Motor neuron (in vitro differentiated cells): Measurements from ENCODE around the gene PACSIN1. TPM values are rescaled to one million over a fixed set of nuclear protein-coding genes. Genes with fewer than 3 reads are reported as not detected.

Experiments used
- ATAC-seq, 8 experiments: fragments of 200-7000 bp; cut with Tn5 transposase; replicated peaks in 6 of 8; 2 replicates each; pipeline ENCODE4 v1.8.0; 2021; ENCODE audit warnings: mild to moderate bottlenecking in 8 of 8, moderate library complexity in 8 of 8
- H3K27ac ChIP-seq, 2 donors: fragments of 250-450 bp; sonication (Bioruptor Pico); 2 replicates each; pipeline ENCODE4 v1.9.0; 2021; ENCODE audit warnings: antibody characterized with exemption in 2 of 2, mild to moderate bottlenecking in 2 of 2, moderate library complexity in 1 of 2
- H3K4me1 ChIP-seq, 2 donors: fragments of 250-450 bp; sonication (Bioruptor Pico); replicated peaks in 1 of 2; 2 replicates each; pipeline ENCODE4 v1.6.1; 2021; ENCODE audit warnings: antibody characterized with exemption in 2 of 2, mild to moderate bottlenecking in 2 of 2, moderate library complexity in 1 of 2
- H3K4me3 ChIP-seq, 5 donors: fragments of 250-450 bp; sonication (Bioruptor Pico); 2 replicates each; pipeline ENCODE4 v1.9.0; 2021; ENCODE audit warnings: antibody characterized with exemption in 5 of 5, mild to moderate bottlenecking in 5 of 5, moderate library complexity in 4 of 5
- WGBS, 10 experiments: fragments of 450-650 bp; shearing (Covaris generic); methylation state at CpG; one replicate each; pipeline ENCODE4 v1.0.0; 2022; 5-methylcytosine and 5-hydroxymethylcytosine counted together
- in situ Hi-C, 9 experiments: fragments of 400-800 bp; cut with MboI; loops; one replicate each; pipeline ENCODE4 v1.15.0; 2021; ENCODE audit warnings: low sequenced_read_pairs in 9 of 9, low pct_unique_long_range_greater_than_20kb in 2 of 9; ENCODE audit not compliant: unreplicated experiment in 9 of 9
- total RNA-seq, 8 experiments: library from RNA; unstranded; fragments of 300-600 nt; gene quantifications; 2 replicates each; pipeline versions ENCODE4 v1.2.3 to v1.2.4, GENCODE V29; 2022

PACSIN1 gene
- total RNA-seq, 8 experiments from 2014 or later, result 0.61 to 4.7 (median 1.3) TPM

DNA sequence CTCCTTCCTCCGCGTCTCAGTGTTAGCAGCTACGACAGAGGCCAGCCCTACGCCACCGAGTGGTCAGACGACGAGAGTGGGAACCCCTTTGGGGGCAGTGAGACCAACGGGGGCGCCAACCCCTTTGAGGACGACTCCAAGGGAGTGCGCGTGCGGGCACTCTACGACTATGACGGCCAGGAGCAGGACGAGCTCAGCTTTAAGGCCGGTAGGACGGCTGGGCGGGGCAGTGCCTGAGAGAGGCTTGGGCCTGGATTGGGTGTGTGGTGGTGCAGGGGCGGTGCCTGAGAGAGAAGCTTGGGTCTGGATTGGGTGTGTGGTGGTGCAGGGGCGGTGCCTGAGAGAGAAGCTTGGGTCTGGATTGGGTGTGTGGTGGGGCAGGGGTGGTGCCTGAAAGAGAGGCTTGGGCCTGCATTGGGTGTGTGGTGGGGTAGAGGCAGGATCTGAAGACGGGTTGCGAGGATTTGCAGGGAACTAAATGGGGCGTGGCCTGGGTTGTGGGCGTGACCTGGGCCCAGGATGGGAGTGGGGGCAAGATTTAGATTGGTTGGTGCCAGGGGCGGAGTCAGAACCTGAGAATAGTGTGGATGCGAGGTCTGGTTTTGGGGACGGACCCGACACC, 65.8 kb downstream of the PACSIN1 start:
- peak overlapping the region; percentile 83 to 92 for H3K27ac ChIP-seq

DNA sequence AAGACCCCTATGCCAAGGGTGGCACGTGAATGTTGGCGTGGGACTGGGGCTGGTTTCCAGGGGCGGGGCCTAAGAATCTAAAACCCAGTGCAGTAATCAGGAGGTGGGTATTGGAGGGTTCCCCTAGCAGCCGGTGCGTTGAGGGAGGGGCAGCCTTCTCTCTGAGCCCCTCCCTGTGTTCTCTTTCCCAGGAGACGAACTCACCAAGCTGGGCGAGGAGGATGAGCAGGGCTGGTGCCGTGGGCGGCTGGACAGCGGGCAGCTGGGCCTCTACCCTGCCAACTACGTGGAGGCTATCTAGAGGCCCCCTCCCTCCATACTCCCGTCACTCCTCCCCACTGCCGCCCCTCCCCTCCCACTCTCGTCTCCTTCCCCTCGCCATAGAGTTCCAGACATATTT, 66.4 kb downstream of the PACSIN1 start:
- H3K4me1 ChIP-seq, result peaks cover 3 to 6% of the 10 kb centered on the region in 2 donors
- 0 to 80% methylated on average over 1 to 2 of the region's 15 CpGs; no CpG with 5 or more reads in 8 of the 10 experiments for WGBS, 10 experiments
- peak overlapping the region in 1 of 2 donors; percentile 69 for H3K27ac ChIP-seq
- in situ Hi-C loops, result no loop called here
- H3K4me3 ChIP-seq, result peak overlapping the region; percentile 37 to 65 (median 44)
- no peak for ATAC-seq

More for the DNA sequence above, 65.8 kb downstream of the PACSIN1 start:
- Histone ChIP-seq H3K4me3 (peak overlapping the region; percentile 37 to 65 (median 44)), H3K4me1 (peaks cover 3 to 8% of the 10 kb centered on the region in 2 donors)
- 0 to 80% (median 12%) methylated on average over 6 to 11 of the region's 29 CpGs; no CpG with 5 or more reads in 5 of the 10 experiments for WGBS, 10 experiments
- peak; percentile 19 to 96 (median 72) for ATAC-seq
- in situ Hi-C loops, result no loop called here

DNA sequence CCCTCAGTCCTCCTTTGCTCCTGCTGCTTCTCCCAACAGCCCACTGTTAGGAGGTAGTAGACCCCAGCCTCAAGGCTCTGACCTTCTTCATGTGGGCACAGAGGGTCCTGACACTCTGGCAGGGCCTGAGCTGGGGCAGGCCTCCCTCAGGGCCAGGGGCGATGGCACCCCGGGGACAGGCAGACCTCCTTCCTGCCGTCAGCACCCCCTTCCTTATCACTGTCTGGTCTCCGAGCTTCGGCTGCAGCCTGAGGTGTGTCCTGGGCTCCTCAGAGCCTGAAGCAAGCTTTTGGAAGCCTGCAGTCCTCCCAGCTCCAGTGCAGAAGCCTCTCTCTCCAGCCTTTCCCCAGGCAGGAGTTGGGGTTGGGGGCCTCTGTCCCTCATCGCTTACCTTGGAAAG, 68.3 kb downstream of the PACSIN1 start:
- H3K4me1 ChIP-seq, result peaks cover 0 to 6% of the 10 kb centered on the region in 2 donors
- no peak for ATAC-seq
- in situ Hi-C loops, result no loop called here
- H3K4me3 ChIP-seq, result no peak overlapping the region
- 10 to 87% (median 17%) methylated on average over 1 to 4 of the region's 6 CpGs; no CpG with 5 or more reads in 7 of the 10 experiments for WGBS, 10 experiments
- H3K27ac ChIP-seq, result no peak overlapping the region

DNA sequence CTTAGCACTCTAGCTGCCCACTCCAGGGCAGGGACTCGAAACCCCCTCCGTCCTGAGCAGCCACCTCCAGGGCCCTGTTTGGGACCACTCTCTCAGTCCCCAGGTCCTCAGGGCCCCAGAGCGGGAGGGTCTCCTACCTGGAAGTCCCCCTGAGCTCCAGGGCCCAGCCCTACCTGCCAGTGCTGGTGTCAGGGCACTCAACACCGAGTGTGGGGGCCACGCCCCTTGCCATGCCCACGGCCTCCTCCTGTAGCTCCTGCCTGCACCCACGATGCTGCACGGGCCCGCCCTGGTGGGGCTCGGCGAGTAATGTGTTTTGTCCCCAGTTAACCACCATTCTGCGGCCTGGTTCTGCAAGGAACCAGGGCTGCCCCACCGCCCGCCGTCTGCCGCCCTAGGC, 68.8 kb downstream of the PACSIN1 start:
- Histone ChIP-seq H3K27ac (no peak overlapping the region), H3K4me3 (no peak overlapping the region), H3K4me1 (peaks cover 0 to 6% of the 10 kb centered on the region in 2 donors)
- no peak for ATAC-seq
- in situ Hi-C loops, result no loop called here
- WGBS, 10 experiments, result 77 to 97% (median 94%) methylated on average over 5 to 6 of the region's 16 CpGs; no CpG with 5 or more reads in 7 of the 10 experiments

GRCh38 chr6:34535199-34535598, 69.3 kb downstream of the PACSIN1 start:
- WGBS, 10 experiments, result 56 to 100% (median 100%) methylated on average over 1 to 4 of the region's 6 CpGs; no CpG with 5 or more reads in 7 of the 10 experiments

DNA sequence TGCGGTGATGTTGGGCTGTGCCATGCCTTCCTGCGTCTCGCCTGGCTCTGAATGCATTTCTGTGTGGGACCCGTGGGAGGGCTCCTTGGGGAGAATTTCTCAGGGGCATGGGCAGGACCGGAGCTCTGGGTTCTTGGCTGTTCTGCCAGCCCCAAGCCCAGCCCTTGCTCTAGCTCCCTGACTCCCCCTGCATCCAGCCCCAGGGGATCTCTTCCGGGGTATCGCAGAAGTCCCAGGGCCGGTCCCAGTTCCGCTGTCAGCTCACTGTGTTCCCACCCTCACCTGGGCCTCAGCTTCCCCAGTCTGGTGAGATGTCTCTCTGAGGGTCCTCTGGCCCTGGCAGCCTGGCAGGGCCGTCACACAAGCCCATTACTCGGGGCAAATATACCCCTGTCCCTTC, 69.8 kb downstream of the PACSIN1 start:
- H3K4me1 ChIP-seq, result peaks cover 0 to 6% of the 10 kb centered on the region in 2 donors
- no peak for ATAC-seq
- no peak overlapping the region for H3K4me3 ChIP-seq
- in situ Hi-C loops, result no loop called here
- no peak overlapping the region for H3K27ac ChIP-seq
- 80 to 100% (median 83%) methylated on average over 1 to 4 of the region's 11 CpGs; no CpG with 5 or more reads in 7 of the 10 experiments for WGBS, 10 experiments

More at GRCh38 chr6:34535199-34535598, 69.3 kb downstream of the PACSIN1 start:
- Histone ChIP-seq H3K4me1 (peaks cover 0 to 6% of the 10 kb centered on the region in 2 donors), H3K4me3 (no peak overlapping the region), H3K27ac (no peak overlapping the region)
- no peak for ATAC-seq
- in situ Hi-C loops, result no loop called here

GRCh38 chr6:34536251-34536958, 70.5 kb downstream of the PACSIN1 start:
- Histone ChIP-seq H3K4me3 (no peak overlapping the region), H3K4me1 (peaks cover 0 to 6% of the 10 kb centered on the region in 2 donors), H3K27ac (no peak overlapping the region)
- 94% methylated on average over 2 of the region's 3 CpGs; no CpG with 5 or more reads in 9 of the 10 experiments for WGBS, 10 experiments
- peak in 1 of 8 experiments; percentile 78 for ATAC-seq
- in situ Hi-C loops, result no loop called here

DNA sequence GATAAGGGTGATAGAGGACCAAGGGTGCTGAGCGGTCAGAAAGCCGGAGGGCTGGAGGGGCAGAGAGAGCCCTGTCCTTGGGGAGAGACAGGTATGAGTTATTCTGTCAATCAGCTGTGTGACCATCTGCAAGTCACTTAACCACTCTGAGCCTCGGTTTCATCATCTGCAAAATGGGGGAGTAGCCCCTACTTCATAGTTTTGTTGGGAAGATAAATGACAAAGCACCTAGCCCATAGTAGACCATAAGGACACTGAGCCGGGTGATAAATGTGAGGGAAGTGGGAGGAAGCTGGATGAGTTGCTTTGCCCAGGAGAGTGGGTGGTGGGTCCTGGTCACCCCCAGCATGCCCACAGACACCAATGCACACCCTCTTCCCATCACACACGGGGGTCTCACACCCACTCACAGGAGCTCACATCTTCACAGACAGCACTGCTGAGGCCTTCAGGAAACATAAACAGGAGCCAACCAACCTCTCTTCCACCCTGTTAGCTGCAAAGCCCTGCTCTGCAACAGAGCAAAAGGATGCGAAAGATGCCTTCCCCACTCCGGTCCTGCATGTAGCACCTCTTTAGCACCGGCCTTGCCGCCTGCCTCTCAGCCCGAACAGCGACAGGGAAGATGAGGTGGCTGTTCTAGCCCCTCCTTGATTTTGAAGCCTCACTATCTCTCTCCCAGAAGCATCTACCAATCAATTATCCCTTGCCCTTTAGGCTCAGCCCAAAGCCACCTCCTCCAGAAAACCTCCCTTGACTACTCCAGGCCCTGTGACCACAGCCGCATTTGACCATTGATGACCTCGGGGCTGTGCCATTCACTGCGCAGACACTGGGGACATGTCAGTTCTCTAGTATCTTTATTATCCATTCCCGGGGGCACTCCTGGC, 71.3 kb downstream of the PACSIN1 start:
- no peak for ATAC-seq
- no peak overlapping the region for H3K27ac ChIP-seq
- no peak overlapping the region for H3K4me3 ChIP-seq
- H3K4me1 ChIP-seq, result peaks cover 0 to 6% of the 10 kb centered on the region in 2 donors
- 0 to 100% (median 74%) methylated on average over 1 to 9 of the region's 15 CpGs; no CpG with 5 or more reads in 1 of the 10 experiments for WGBS, 10 experiments
- in situ Hi-C loops, result no loop called here

- H3K4me1 ChIP-seq, result no peaks in the 10 kb centered on the region
- H3K4me3 ChIP-seq, result no peak overlapping the region
- 85% methylated on average over 4 of the region's 19 CpGs; no CpG with 5 or more reads in 9 of the 10 experiments for WGBS, 10 experiments
- H3K27ac ChIP-seq, result no peak overlapping the region
- peak in 1 of 8 experiments; percentile 9 for ATAC-seq
- in situ Hi-C loops, result no loop called here
Observed at GRCh38 chr6:34537922-34538550, 72.2 kb downstream of the PACSIN1 start.

DNA sequence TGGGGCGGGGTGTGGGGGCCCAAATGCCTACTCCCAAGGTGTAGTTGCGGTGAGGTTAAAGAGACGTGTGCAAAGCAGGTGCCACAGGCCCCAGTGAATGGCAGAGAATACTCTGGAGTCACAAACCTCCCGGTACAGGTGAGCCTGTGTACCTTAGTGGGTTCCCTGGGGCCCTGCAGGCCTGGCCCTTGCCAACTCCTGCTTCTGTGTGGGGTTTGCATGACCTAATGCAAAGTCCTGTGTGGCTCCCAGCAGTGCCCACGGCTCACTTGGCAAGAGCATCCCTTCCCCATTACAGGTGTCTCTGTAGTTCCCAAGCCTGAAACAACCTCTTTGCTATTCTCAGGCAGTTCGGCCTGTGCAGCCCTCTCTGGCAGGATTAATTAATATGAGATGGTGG, 72.7 kb downstream of the PACSIN1 start:
- Histone ChIP-seq H3K4me3 (no peak overlapping the region), H3K4me1 (no peaks in the 10 kb centered on the region), H3K27ac (no peak overlapping the region)
- WGBS, 10 experiments, result 90% methylated on average over 2 of the region's 6 CpGs; no CpG with 5 or more reads in 9 of the 10 experiments
- ATAC-seq, result no peak
- in situ Hi-C loops, result no loop called here

DNA sequence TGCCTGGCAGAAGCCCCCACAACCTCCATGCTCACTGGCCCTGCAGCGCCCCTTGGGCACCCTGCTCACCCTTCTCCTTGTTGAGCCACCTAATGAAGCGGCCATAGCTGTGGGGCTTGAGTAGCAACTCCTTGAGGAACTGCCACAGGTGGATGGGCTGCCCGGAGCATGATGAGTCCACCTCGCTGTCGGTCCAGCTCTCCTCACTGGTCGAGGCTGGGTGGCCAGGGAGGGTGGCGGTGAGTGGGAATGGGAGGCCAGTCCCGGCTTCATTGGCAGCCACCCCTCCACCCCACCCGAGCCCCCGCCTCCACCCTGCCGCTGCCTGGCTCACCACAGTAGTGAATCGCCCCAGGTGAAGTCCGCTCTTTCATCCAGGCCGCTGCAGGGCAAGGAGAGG, 73.3 kb downstream of the PACSIN1 start:
- no peak overlapping the region for H3K4me3 ChIP-seq
- in situ Hi-C loops, result no loop called here
- no peak overlapping the region for H3K27ac ChIP-seq
- H3K4me1 ChIP-seq, result no peaks in the 10 kb centered on the region
- no peak for ATAC-seq
- no CpG with 5 or more reads among the region's 14 CpGs for WGBS, 10 experiments

DNA sequence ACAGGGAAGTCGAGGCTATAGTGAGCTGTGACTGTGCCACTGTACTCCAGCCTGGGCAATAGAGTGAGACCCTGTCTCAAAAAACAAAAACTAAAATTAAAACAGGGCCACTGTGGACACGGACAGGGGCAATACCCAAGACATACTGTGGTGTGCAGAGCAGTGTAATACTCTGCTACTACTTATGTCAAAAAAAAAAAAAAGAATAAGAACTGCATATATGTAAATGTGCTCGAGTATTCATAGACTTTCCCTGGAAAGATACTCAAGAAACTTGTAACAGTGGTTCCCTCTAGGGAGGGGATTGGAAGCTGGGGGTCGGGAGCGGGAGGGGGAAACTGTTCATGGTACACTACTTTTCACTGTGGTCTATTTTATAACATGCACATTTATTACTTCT, 74.3 kb downstream of the PACSIN1 start:
- WGBS, 10 experiments, result 14 to 100% (median 50%) methylated on average over 1 to 3 of the region's 5 CpGs; no CpG with 5 or more reads in 1 of the 10 experiments
- in situ Hi-C loops, result no loop called here

More for the DNA sequence above, 74.3 kb downstream of the PACSIN1 start:
- Histone ChIP-seq H3K4me1 (no peaks in the 10 kb centered on the region), H3K4me3 (no peak overlapping the region), H3K27ac (no peak overlapping the region)
- peak in 3 of 8 experiments; percentile 84 to 93 (median 90) for ATAC-seq
